D721Med (cell line): ENCODE data around the gene SIK2.

Experiments used
- DNase-seq: peaks from one replicate; pipeline ENCODE4 v3.0.0; 2011; ENCODE audit warnings: low spot score; ENCODE audit not compliant: insufficient read length
- FAIRE-seq: peaks from 2 replicates; lab custom pipeline; 2011; peaks lifted over from hg19 to GRCh38; lab: Jason Lieb, UNC
- CTCF ChIP-seq: IDR thresholded peaks from 2 replicates; pipeline ENCODE4 v1.5.1; 2012; ENCODE audit warnings: mild to moderate bottlenecking, control low read depth; ENCODE audit not compliant: insufficient read depth; ENCODE audit errors: missing control alignments

SIK2 gene

GRCh38 chr11:111623527-111624030 is 21.3 kb downstream of the SIK2 start:
- no peak for TF ChIP-seq CTCF
- FAIRE-seq (no peak), DNase-seq (no peak)

- FAIRE-seq (no peak), DNase-seq (no peak)
These were observed 22.4 kb downstream of the SIK2 start for GRCh38 chr11:111624608-111625007.

DNA sequence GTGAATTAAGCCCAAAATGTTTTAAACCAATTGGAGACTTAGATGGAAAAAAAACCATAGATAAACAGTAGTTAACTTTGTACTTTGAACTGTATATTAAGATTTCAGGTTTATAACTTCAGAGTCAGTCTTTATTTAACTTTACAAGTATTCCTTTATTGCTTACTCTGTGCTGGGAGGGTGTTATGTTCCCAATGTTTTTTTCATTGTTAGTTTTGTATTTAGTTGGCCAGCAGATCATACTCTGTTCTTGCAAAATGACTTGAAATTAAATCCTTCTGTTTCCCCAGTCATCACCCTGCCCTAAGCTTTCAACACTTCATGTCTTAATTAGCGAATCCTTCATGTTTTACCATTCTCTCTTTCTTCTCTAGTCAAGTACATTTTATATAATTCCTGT is 25.3 kb downstream of the SIK2 start:
- TF ChIP-seq CTCF = no peak
- FAIRE-seq = no peak
- no peak for DNase-seq

More at GRCh38 chr11:111624608-111625007, 22.4 kb downstream of the SIK2 start:
- TF ChIP-seq CTCF = no peak

DNA sequence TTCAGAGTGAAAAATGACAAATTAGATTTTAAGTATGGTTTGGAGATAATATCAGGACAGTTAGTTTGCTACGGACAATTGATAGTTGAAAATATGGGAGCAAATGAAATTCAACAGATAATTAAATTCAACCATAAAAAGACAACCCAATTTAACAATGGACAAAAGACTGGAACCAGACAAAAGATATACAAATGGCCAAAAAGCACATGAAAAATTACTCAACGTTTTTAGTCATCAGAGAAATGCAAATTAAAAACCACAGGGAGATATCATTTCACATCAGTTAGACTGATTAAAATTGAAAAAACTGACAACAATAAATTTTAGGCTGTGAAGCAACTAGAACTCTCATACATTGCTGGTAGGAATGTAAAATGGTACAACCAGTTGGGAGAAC is 27.2 kb downstream of the SIK2 start:
- peak; percentile 16 for FAIRE-seq
- no peak for TF ChIP-seq CTCF
- DNase-seq = no peak

- FAIRE-seq = no peak
- TF ChIP-seq CTCF = no peak
- no peak for DNase-seq
These were observed 28.9 kb downstream of the SIK2 start for GRCh38 chr11:111631024-111631665.

DNA sequence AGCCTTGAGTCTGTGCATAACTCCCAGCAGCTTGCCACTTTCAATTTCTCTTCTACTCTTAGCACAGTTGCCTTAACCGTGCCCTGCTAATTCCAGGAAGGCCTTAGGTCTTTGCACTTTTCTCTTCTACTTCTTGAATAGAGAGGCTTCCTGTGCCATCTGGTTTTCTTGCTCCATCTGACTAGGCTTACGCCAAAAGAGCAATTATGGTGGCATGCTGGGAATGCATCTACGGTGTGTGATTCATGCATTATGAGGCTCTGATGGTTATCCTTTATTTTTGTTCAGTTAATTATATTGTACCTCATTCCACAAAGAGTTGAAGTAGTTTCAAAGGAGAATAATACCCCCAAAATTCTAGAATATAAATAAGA is 29.4 kb downstream of the SIK2 start:
- no peak for FAIRE-seq
- DNase-seq = no peak

More for the DNA sequence above, 29.4 kb downstream of the SIK2 start:
- TF ChIP-seq CTCF = no peak
